Mucosa of stomach (tissue), 1 donor: Measurements from ENCODE around the gene CR2.
"Not testable (repeated sequence)": the region's sequence is repeated elsewhere in the genome, so short reads cannot be mapped to it uniquely, and the experiment has no call there.

Experiments
- H3K27me3 ChIP-seq: one replicate; pipeline ENCODE4 v1.7.0; 2013; ENCODE audit warnings: mild to moderate bottlenecking, low read length; ENCODE audit not compliant: control insufficient read depth, insufficient read depth
- H3K36me3 ChIP-seq: one replicate; pipeline ENCODE4 v1.7.0; 2013; ENCODE audit warnings: low read length; ENCODE audit not compliant: control insufficient read depth, insufficient read depth
- H3K4me1 ChIP-seq: one replicate; pipeline ENCODE4 v1.7.0; 2013; ENCODE audit warnings: mild to moderate bottlenecking, low read length; ENCODE audit not compliant: control insufficient read depth, insufficient read depth
- H3K4me3 ChIP-seq: one replicate; pipeline ENCODE4 v1.7.0; 2013; ENCODE audit warnings: low read length
- H3K9ac ChIP-seq: one replicate; pipeline ENCODE4 v1.7.0; 2013; ENCODE audit warnings: mild to moderate bottlenecking, low read length, moderate library complexity
- H3K9me3 ChIP-seq: one replicate; pipeline ENCODE4 v1.7.0; 2013; ENCODE audit warnings: mild to moderate bottlenecking, low read length, moderate library complexity; ENCODE audit not compliant: control insufficient read depth
- donor health status: Pancreatic carcinoma.

CR2 gene

DNA sequence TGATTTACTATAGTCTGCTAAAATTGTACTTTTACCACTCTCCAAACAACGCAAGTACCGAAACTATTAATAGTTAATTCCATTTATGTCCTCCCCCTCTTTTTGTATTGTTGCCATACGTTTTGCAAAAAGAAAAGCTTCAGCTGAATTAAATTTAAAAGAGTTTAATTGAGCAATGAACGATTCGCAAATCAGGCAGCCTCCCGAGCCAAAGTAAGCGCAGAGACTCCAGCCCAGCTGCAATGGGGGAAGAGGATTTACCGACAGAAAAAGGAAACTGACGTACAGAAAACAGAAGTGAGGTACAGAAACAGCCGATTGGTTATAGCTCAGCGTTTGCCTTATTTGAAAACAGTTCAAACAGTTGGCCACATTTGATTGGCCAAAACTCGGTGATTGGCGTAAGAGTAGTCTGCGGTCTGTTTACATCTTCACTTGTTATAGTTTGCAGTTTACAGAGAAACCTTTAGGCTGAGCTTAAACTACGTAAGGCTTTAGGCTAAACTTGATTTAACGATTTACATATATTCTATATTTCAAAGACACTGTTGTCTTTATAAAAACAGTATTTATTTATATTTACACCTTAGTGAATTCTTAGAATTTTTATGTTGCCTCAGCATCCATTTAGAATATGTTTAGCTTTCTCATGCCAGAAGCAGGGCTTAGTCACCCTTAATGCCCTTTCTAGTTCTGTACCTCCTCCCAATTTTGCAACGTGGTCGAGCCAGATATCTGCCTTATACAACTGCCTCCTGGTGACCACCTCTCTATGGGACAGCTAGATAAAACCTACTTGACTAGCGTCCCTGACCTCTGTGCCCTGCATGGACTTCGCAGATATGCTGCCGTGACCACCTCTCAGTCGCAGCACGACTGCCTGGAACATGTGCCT is 65.6 kb downstream of the CR2 start:
- no peaks in the 10 kb centered on the region for H3K36me3 ChIP-seq
- no peaks in the 10 kb centered on the region for H3K9me3 ChIP-seq
- H3K27me3 ChIP-seq = no peaks in the 10 kb centered on the region
- H3K4me1 ChIP-seq = no peaks in the 10 kb centered on the region
- no peak overlapping the region for H3K4me3 ChIP-seq
- H3K9ac ChIP-seq = no peak overlapping the region

DNA sequence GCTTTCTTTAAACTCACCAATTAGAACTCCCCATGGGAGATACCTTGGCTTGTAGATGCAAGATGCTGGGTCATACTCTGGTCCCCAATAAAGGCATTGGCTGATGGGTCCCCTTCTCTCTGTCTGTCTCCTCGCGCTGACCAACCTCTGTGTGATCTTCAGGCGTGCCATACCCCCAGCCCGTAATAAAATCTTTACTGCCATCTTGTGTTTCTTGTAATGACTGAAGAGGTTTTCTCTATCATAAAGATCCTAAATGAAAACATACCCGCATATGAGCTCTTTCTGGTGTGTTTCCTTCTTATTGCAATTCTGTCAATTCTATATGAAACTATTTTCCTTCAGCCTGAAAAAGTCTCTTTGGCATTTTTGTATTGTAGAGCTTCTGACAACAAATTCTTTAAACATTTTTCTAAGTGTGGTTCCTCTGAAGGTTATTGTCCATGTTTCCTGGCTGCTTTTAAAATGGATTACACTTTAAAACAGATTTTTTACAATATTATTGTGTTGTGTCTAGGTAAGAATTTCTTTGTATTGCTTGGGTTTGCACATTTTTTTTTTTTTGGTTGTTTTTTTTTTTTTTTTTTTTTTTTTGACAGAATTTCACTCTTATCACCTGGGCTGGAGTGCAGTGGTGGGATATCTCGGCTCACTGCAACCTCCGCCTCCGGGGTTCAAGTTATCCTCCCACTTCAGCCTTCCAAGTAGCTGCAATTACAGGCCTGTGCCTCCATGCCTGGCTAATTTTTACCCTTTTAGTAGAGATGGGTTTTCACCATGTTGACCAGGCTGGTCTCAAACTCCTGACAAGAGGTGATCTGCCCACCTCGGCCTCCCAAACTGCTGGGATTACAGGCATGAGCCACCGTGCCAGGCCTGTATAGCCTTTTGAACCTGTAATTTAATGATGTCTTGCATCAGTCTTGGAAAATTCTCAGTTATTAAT is 66.5 kb downstream of the CR2 start:
- not testable (repeated sequence) for H3K36me3 ChIP-seq, H3K4me1 ChIP-seq, H3K9me3 ChIP-seq, H3K27me3 ChIP-seq, H3K9ac ChIP-seq, H3K4me3 ChIP-seq

DNA sequence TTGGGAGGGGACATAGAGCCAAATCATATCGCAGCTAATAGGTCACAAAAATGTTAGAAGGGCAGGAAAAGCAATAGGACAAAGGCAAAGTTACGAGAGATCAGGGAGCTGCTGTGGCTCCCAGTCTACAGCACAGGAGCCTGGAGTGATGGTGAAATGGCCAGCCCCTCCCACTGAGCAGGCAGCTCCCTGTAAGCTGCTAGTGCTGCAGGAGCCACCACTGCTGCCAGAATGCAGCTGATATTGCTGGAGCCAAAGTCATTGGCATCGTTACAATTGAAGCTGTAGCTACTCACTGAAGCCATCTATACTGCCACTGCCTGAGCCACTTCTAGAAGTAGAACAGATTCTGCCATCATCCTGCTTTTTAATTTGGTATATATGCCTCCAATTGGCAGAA is 71.1 kb downstream of the CR2 start:
- H3K9ac ChIP-seq, H3K4me1 ChIP-seq, H3K9me3 ChIP-seq: not testable (repeated sequence)

DNA sequence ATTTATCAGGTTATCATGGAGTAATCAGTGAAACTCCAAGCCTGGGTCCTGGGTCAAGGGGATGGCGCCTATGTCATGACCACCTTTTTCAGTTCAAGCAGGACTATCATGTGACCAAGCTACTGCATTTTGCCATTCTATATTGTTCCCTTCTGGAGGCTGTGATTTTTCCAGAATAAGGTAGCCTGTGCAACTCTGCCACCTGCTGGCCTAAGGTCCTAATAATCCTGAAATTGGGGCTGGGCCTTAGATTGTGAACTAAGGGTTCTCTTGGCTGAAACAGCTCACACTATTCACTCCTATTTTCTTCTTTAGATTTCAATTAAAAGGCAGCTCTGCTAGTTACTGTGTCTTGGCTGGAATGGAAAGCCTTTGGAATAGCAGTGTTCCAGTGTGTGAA is 74.3 kb downstream of the CR2 start:
- not testable (repeated sequence) for H3K4me1 ChIP-seq, H3K36me3 ChIP-seq, H3K4me3 ChIP-seq, H3K9ac ChIP-seq, H3K9me3 ChIP-seq, H3K27me3 ChIP-seq

More for the DNA sequence above, 71.1 kb downstream of the CR2 start:
- H3K4me3 ChIP-seq, H3K36me3 ChIP-seq, H3K27me3 ChIP-seq: not testable (repeated sequence)

DNA sequence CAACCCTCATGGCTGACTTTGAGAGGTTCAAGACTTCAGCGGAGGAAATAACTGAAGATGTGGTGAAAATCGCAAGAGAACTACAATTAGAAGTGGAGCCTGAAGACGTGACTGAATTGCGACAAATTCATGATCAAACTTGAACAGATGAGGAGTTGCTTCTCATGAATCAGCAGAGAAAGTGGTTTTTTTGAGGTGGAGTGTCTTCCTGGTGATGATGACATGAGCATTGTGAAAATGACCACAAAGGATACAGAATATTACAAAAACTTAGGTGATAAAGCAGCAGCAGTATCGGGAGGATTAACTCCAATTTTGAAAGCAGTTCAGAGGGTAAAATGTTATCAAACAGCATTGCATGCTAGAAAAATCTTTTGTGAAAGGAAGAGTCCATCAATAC is 82.1 kb downstream of the CR2 start:
- not testable (repeated sequence) for H3K4me3 ChIP-seq, H3K27me3 ChIP-seq, H3K9me3 ChIP-seq, H3K4me1 ChIP-seq, H3K9ac ChIP-seq, H3K36me3 ChIP-seq
